OCI-LY7 (cell line): ENCODE measurements around the gene CNOT6L. TPM values are rescaled to one million over a fixed set of nuclear protein-coding genes. Genes with fewer than 3 reads are reported as not detected.

Source experiments
- BruUV-seq: library from RNA; stranded (reverse); fragments of 400-500 nt; replicated peaks from 2 replicates; lab custom pipeline; 2021; lab: Mats Ljungman, UMichigan
- CTCF ChIA-PET: fragments of 300-600 bp; sonication (Branson Sonifier 250); formaldehyde crosslinking; loops from one replicate; lab custom pipeline; 2022; ENCODE audit warnings: antibody characterized with exemption; ENCODE audit not compliant: unreplicated experiment; lab: Charles Lee
- POLR2A ChIA-PET: fragments of 300-600 bp; sonication (Branson Sonifier 250); formaldehyde crosslinking; loops from one replicate; lab custom pipeline; 2022; ENCODE audit warnings: antibody characterized with exemption; lab: Charles Lee
- DNase-seq: peaks from one replicate; pipeline ENCODE4 v3.0.0-alpha.2; 2015; ENCODE audit warnings: low spot score
- H2AFZ ChIP-seq: fragments of 200-600 bp; sonication (generic), shearing (Covaris generic); 2 replicates; pipeline ENCODE4 v1.6.1; 2014; ENCODE audit warnings: mild to moderate bottlenecking, antibody characterized with exemption, low read length, moderate library complexity
- H3K27ac ChIP-seq: fragments of 200-600 bp; sonication (generic); 2 replicates; pipeline ENCODE4 v1.5.1; 2014; ENCODE audit warnings: mixed run types, low read depth, mild to moderate bottlenecking, moderate library complexity, low read length, inconsistent platforms; ENCODE audit not compliant: poor library complexity, severe bottlenecking
- H3K36me3 ChIP-seq: fragments of 200-600 bp; sonication (generic); 2 replicates; pipeline ENCODE4 v1.6.1; 2014; ENCODE audit warnings: mild to moderate bottlenecking, antibody characterized with exemption, low read length, moderate library complexity, mixed read lengths; ENCODE audit not compliant: insufficient read depth
- H3K4me1 ChIP-seq: fragments of 200-600 bp; sonication (generic); 2 replicates; pipeline ENCODE4 v1.5.1; 2014; ENCODE audit warnings: mild to moderate bottlenecking, low read length; ENCODE audit not compliant: insufficient read depth, poor library complexity, severe bottlenecking
- H3K4me2 ChIP-seq: fragments of 200-600 bp; sonication (generic); 2 replicates; pipeline ENCODE4 v1.6.1; 2014; ENCODE audit warnings: mild to moderate bottlenecking, low read length
- H3K4me3 ChIP-seq: fragments of 200-600 bp; sonication (generic); 2 replicates; pipeline ENCODE4 v1.5.1; 2014; ENCODE audit warnings: mild to moderate bottlenecking, low read depth, low read length; ENCODE audit not compliant: poor library complexity, severe bottlenecking
- H3K79me2 ChIP-seq: fragments of 200-600 bp; sonication (generic); 2 replicates; pipeline ENCODE4 v1.6.1; 2016; ENCODE audit warnings: low read depth, mild to moderate bottlenecking, low read length, moderate library complexity, mixed read lengths; ENCODE audit not compliant: insufficient read depth
- H3K9me2 ChIP-seq: fragments of 200-600 bp; sonication (generic); 2 replicates; pipeline ENCODE4 v1.6.1; 2016; ENCODE audit warnings: mild to moderate bottlenecking, low read length, mixed read lengths; ENCODE audit not compliant: insufficient read depth
- H3K9me3 ChIP-seq: fragments of 200-600 bp; sonication (generic); 2 replicates; pipeline ENCODE4 v1.6.1; 2014; ENCODE audit warnings: mild to moderate bottlenecking, mixed run types, low read length, mixed read lengths
- H4K20me1 ChIP-seq: fragments of 200-600 bp; sonication (generic); 2 replicates; pipeline ENCODE4 v1.6.1; 2014; ENCODE audit warnings: mild to moderate bottlenecking, antibody characterized with exemption, low read length, moderate library complexity, mixed read lengths; ENCODE audit not compliant: insufficient read depth
- CTCF ChIP-seq: fragments of 200-600 bp; sonication (generic); conservative IDR thresholded peaks from 2 replicates; pipeline ENCODE4 v1.5.1; 2014; ENCODE audit warnings: mild to moderate bottlenecking, antibody characterized with exemption, low read length, moderate library complexity, mixed read lengths
- EZH2phosphoT487 ChIP-seq: fragments of 200-600 bp; sonication (generic); IDR thresholded peaks from 2 replicates; pipeline ENCODE4 v1.6.1; 2018; ENCODE audit warnings: low read depth, borderline replicate concordance, mild to moderate bottlenecking, mixed run types, antibody characterized with exemption, low read length, moderate library complexity, mixed read lengths
- intact Hi-C: fragments of 100-400 bp; cut with micrococcal nuclease; formaldehyde crosslinking; loops from one replicate; pipeline ENCODE4 v1.10.0; 2022; ENCODE audit not compliant: unreplicated experiment
- total RNA-seq, 2 experiments: library from RNA; depleted of rRNA in 1 of 2; stranded (reverse); fragments of >200 nt in 1 of 2; shearing (Covaris generic) in 1 of 2; gene quantifications; 2 replicates each; pipeline ENCODE4 v1.2.3, GENCODE V29; 2014 to 2022

CNOT6L gene
- total RNA-seq, 2 experiments from 2014 or later = 21.4 to 112 TPM

- H3K27ac ChIP-seq = no peak overlapping the region
- H3K79me2 ChIP-seq = peaks cover 65% of the 10 kb centered on the region
- CTCF ChIA-PET = no interaction called here
- no peak overlapping the region for H2AFZ ChIP-seq
- TF ChIP-seq EZH2phosphoT487 (no peak), CTCF (no peak)
- no peak overlapping the region for H3K4me2 ChIP-seq
- POLR2A ChIA-PET = interaction anchor here (0.6 to 1.4 kb wide), 2 partner anchors 21 to 131 kb away, joined by 3 read pairs; no protein-coding TSS in a partner anchor
- no peaks in the 10 kb centered on the region for H3K4me1 ChIP-seq
- H3K9me3 ChIP-seq = no peaks in the 10 kb centered on the region
- H3K36me3 ChIP-seq = peaks cover 53% of the 10 kb centered on the region
- H3K4me3 ChIP-seq = no peak overlapping the region
- peaks cover 8% of the 10 kb centered on the region for H4K20me1 ChIP-seq
- no peak for DNase-seq
- BruUV-seq = no TSS peak
- H3K9me2 ChIP-seq = no peaks in the 10 kb centered on the region
- intact Hi-C loops = no loop called here
Measured at GRCh38 chr4:77776182-77777134, 42.7 kb downstream of the CNOT6L start.

- H3K9me3 ChIP-seq = no peaks in the 10 kb centered on the region
- no TSS peak for BruUV-seq
- peaks cover 81% of the 10 kb centered on the region for H3K36me3 ChIP-seq
- no peak overlapping the region for H3K4me2 ChIP-seq
- no peaks in the 10 kb centered on the region for H3K9me2 ChIP-seq
- POLR2A ChIA-PET = no interaction called here
- no peak overlapping the region for H3K27ac ChIP-seq
- peaks cover 7% of the 10 kb centered on the region; the same call in 1 of the 2 replicates for H4K20me1 ChIP-seq
- H3K4me3 ChIP-seq = no peak overlapping the region
- intact Hi-C loops = no loop called here
- no peak overlapping the region for H2AFZ ChIP-seq
- no peak for DNase-seq
- CTCF ChIA-PET = no interaction called here
- no peaks in the 10 kb centered on the region for H3K4me1 ChIP-seq
- TF ChIP-seq CTCF (no peak), EZH2phosphoT487 (no peak)
- peaks cover 33% of the 10 kb centered on the region for H3K79me2 ChIP-seq
Measured at GRCh38 chr4:77773101-77773500, 46.1 kb downstream of the CNOT6L start.

- Histone ChIP-seq H3K4me1 (no peaks in the 10 kb centered on the region), H3K9me3 (no peaks in the 10 kb centered on the region), H3K9me2 (no peaks in the 10 kb centered on the region), H2AFZ (no peak overlapping the region), H3K4me3 (no peak overlapping the region), H3K36me3 (peaks cover 88% of the 10 kb centered on the region), H3K79me2 (peaks cover 18% of the 10 kb centered on the region; the same call in 1 of the 2 replicates), H3K27ac (no peak overlapping the region), H3K4me2 (no peak overlapping the region), H4K20me1 (no peaks in the 10 kb centered on the region)
- intact Hi-C loops = no loop called here
- ChIA-PET CTCF (no interaction called here), POLR2A (interaction anchor here (0.7 kb wide), 1 partner anchor 21 kb away, joined by 3 read pairs; no protein-coding TSS in a partner anchor)
- TF ChIP-seq EZH2phosphoT487 (no peak), CTCF (no peak)
- no TSS peak for BruUV-seq
- DNase-seq = no peak
Measured at GRCh38 chr4:77771566-77771965, 47.6 kb downstream of the CNOT6L start.
